ENCODE results near the gene DMGDH. TPM values are rescaled to one million over a fixed set of nuclear protein-coding genes. Genes with fewer than 3 reads are reported as not detected.

DMGDH gene
- total and polyA plus RNA-seq, 12 donors: 2.8 to 14.5 (median 8.3) TPM

DNA sequence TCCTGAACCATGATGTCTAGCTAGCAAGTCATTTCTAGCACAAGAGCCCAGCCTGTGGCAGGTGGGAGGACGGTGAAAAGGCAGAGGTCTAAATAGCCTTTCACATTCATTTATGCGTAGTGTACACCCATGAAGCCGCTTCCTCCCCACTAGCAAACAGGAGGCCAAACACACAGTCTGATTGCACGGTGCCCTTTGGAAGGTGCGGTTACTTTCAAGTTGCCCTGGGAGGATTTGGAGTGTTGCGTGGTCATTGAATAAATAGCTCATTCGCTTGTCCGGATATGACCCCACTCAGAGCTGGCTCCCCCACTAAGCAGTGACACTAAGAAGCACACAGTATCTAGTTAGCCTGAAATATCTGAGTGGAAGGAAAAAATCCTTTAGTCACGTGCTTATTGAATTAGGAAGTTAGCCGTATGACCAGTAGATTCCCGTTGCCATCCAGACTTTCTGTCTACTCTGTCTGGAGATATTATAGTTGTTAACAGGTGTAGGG is 83.7 kb downstream of the DMGDH start:
- H3K4me1 ChIP-seq (replicated peaks in 1 of 2): peaks cover 11 to 24% of the 10 kb centered on the region in 2 donors
- DNase-seq: peak; percentile 42 to 76 (median 58)
- peak overlapping the region; percentile 51 to 98 (median 98) for H3K27ac ChIP-seq
- H3K4me3 ChIP-seq: peak overlapping the region in 2 of 4 donors; percentile 74 to 76
- 1 to 6% (median 4%) methylated on average over 8 to 11 of the region's 11 CpGs for WGBS, 4 donors
- TF ChIP-seq, protein P1, sequence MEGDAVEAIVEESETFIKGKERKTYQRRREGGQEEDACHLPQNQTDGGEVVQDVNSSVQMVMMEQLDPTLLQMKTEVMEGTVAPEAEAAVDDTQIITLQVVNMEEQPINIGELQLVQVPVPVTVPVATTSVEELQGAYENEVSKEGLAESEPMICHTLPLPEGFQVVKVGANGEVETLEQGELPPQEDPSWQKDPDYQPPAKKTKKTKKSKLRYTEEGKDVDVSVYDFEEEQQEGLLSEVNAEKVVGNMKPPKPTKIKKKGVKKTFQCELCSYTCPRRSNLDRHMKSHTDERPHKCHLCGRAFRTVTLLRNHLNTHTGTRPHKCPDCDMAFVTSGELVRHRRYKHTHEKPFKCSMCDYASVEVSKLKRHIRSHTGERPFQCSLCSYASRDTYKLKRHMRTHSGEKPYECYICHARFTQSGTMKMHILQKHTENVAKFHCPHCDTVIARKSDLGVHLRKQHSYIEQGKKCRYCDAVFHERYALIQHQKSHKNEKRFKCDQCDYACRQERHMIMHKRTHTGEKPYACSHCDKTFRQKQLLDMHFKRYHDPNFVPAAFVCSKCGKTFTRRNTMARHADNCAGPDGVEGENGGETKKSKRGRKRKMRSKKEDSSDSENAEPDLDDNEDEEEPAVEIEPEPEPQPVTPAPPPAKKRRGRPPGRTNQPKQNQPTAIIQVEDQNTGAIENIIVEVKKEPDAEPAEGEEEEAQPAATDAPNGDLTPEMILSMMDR (IDR thresholded peaks at IDR 0.05): no peak
- TF ChIP-seq POLR2A (IDR thresholded peaks at IDR 0.05): peak; percentile 11 to 60
- H3K27me3 ChIP-seq: no peaks in the 10 kb centered on the region
- H3K9me3 ChIP-seq (replicated peaks in 1 of 3): no peaks in the 10 kb centered on the region
- intact Hi-C loops (cut with DNase I): no loop called here
- H3K36me3 ChIP-seq (replicated peaks in 1 of 2): no peaks in the 10 kb centered on the region

DNA sequence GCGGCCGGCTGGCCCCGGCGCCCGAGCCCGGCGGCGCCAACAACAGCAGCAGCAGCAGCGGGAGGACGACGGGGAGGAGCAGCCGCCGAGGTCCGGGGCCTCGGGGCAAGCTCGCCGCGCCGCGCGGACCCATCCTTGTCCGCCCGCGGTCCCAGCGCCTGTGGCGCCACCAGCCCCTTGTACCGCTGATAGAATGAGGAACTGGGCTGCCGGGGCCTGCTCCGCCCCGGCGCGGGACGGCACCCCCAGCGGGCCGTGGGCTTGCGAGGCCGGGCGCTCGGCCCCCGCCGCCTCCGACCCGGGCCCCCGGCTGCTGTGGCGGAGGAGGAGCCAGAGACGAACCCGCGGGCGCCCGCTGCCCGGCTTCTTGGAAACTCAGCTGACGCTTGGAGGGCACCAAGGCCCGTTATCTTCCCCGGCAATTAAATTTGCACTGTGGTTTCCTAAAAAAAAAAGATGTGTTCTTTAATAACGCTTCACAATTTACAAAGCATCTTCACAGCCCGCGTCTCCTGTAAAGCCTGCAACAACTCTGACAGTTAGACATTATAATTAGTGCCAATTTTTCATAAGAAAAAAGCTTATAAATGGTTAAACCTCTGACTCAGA is 84.3 kb downstream of the DMGDH start, which contains the start of gene ARSB:
ARSB (minus strand) TSS at position 195 of the 609 bp plus-strand sequence; CDS start at position 133, 62 bp downstream.
- no peaks in the 10 kb centered on the region for H3K36me3 ChIP-seq (replicated peaks in 1 of 2)
- H3K27me3 ChIP-seq: no peaks in the 10 kb centered on the region
- peak within 1 kb of the TSS; percentile 51 to 98 (median 98) for H3K27ac ChIP-seq
- intact Hi-C loops (cut with DNase I): no loop called here
- WGBS, 4 donors: 0 to 1% (median 0%) methylated on average over 5 to 57 of the region's 57 CpGs
- H3K9me3 ChIP-seq (replicated peaks in 1 of 3): no peaks in the 10 kb centered on the region
- H3K4me1 ChIP-seq (replicated peaks in 1 of 2): peaks cover 11 to 24% of the 10 kb centered on the region in 2 donors
- no peak for TF ChIP-seq POLR2A (IDR thresholded peaks at IDR 0.05)
- TF ChIP-seq, protein P1 (IDR thresholded peaks at IDR 0.05): no peak
- peak within 1 kb of the TSS; percentile 66 to 89 (median 75) for H3K4me3 ChIP-seq
- DNase-seq: peak; percentile 51 to 76 (median 63)

GRCh38 chr5:78984439-78985115 is 84.9 kb downstream of the DMGDH start:
- intact Hi-C loops (cut with DNase I): no loop called here
- Histone ChIP-seq H3K9me3 (replicated peaks in 1 of 3) (no peaks in the 10 kb centered on the region), H3K4me3 (peak overlapping the region; percentile 66 to 89 (median 75)), H3K4me1 (replicated peaks in 1 of 2) (peaks cover 11 to 24% of the 10 kb centered on the region in 2 donors), H3K36me3 (replicated peaks in 1 of 2) (no peaks in the 10 kb centered on the region), H3K27ac (peak overlapping the region; percentile 51 to 98 (median 98)), H3K27me3 (no peaks in the 10 kb centered on the region)
- TF ChIP-seq, protein P1 (IDR thresholded peaks at IDR 0.05): peak in 5 of 6 experiments; percentile 37 to 63 (median 46)
- peak; percentile 40 to 83 for TF ChIP-seq POLR2A (IDR thresholded peaks at IDR 0.05)
- WGBS, 4 donors: 0 to 1% (median 0%) methylated on average over 8 to 79 of the region's 79 CpGs
- peak; percentile 84 to 90 (median 86) for DNase-seq
